K562 (cell line): ENCODE results near the gene PSMD9. TPM values are rescaled to one million over a fixed set of nuclear protein-coding genes. Genes with fewer than 3 reads are reported as not detected.

Source experiments
- CBX3 ChIP-seq, 2 experiments: IDR thresholded peaks; 1 replicate in 1 of 2; 2 replicates in 1 of 2; pipeline ENCODE4 v1.6.1; 2012; ENCODE audit warnings: inconsistent platforms in 2 of 2, low read length in 2 of 2, borderline replicate concordance in 1 of 2, control low read depth in 1 of 2
- COPS2 ChIP-seq: fragments of 450-650 bp; conservative IDR thresholded peaks from 2 replicates; pipeline ENCODE4 v1.6.1; 2016; ENCODE audit warnings: mild to moderate bottlenecking, moderate library complexity
- ESRRB ChIP-seq: fragments of 250-450 bp; sonication (Bioruptor Pico); IDR thresholded peaks from 2 replicates; pipeline ENCODE4 v1.5.0; 2020; ENCODE audit warnings: mild to moderate bottlenecking, moderate library complexity, borderline replicate concordance
- FOXP1 ChIP-seq: sonication (generic); formaldehyde crosslinking; IDR thresholded peaks from 2 replicates; pipeline ENCODE4 v1.8.0; 2022; ENCODE audit warnings: mild to moderate bottlenecking, missing genetic modification reagents
- GABPB2 ChIP-seq: fragments of 250-450 bp; sonication (Bioruptor Pico); conservative IDR thresholded peaks from 2 replicates; pipeline ENCODE4 v1.5.1; 2021; ENCODE audit warnings: mild to moderate bottlenecking
- HMGN3 ChIP-seq: IDR thresholded peaks from 2 replicates; pipeline ENCODE4 v1.6.1; 2011; ENCODE audit warnings: borderline replicate concordance, low read depth, mild to moderate bottlenecking, mixed read lengths, low read length; ENCODE audit not compliant: insufficient read length; ENCODE audit errors: extremely low read depth
- MTA3 ChIP-seq: fragments of 450-650 bp; formaldehyde crosslinking; IDR thresholded peaks from 2 replicates; pipeline ENCODE4 v1.6.1; 2017; ENCODE audit warnings: mild to moderate bottlenecking, borderline replicate concordance
- MYNN ChIP-seq, 2 experiments: sonication (generic); formaldehyde crosslinking in 1 of 2; IDR thresholded peaks; 2 replicates each; pipeline versions ENCODE4 v1.5.0 to v1.6.1; 2016 to 2020; ENCODE audit warnings: antibody characterized with exemption in 1 of 2, missing genetic modification reagents in 1 of 2
- NUFIP1 ChIP-seq: fragments of 450-650 bp; IDR thresholded peaks from 2 replicates; pipeline ENCODE4 v1.6.1; 2018; ENCODE audit not compliant: partially characterized antibody
- SNRNP70 ChIP-seq: fragments of 200-400 bp; formaldehyde crosslinking; optimal IDR thresholded peaks from 2 replicates; pipeline ENCODE3; 2017; ENCODE audit warnings: low read depth, low read length
- SP1 ChIP-seq: sonication (generic); formaldehyde crosslinking; IDR thresholded peaks from 2 replicates; pipeline ENCODE4 v1.8.1; 2022; ENCODE audit warnings: mild to moderate bottlenecking, missing genetic modification reagents
- TEAD2 ChIP-seq: fragments of 450-650 bp; IDR thresholded peaks from 2 replicates; pipeline ENCODE4 v1.6.1; 2016; ENCODE audit warnings: missing genetic modification characterization, control low read depth, missing compliant biosample characterization
- XRCC3 ChIP-seq: fragments of 450-650 bp; IDR thresholded peaks from 2 replicates; pipeline ENCODE4 v1.6.1; 2017; ENCODE audit warnings: mild to moderate bottlenecking, moderate library complexity
- ZBTB17 ChIP-seq: fragments of 450-650 bp; formaldehyde crosslinking; IDR thresholded peaks from 2 replicates; pipeline ENCODE4 v1.4.0; 2020; ENCODE audit warnings: mild to moderate bottlenecking
- ZBTB7A ChIP-seq: IDR thresholded peaks from 2 replicates; pipeline ENCODE4 v1.6.1; 2011; ENCODE audit warnings: low read depth, mild to moderate bottlenecking, low read length, moderate library complexity, borderline replicate concordance; ENCODE audit not compliant: control insufficient read depth
- ZNF79 ChIP-seq: fragments of 250-450 bp; sonication (Bioruptor Pico); IDR thresholded peaks from 2 replicates; pipeline ENCODE4 v1.4.0; 2020; ENCODE audit warnings: low read depth, mild to moderate bottlenecking, moderate library complexity
- polyA plus RNA-seq, 8 experiments: library from polyadenylated mRNA; depleted of rRNA in 4 of 8; stranded (reverse) in 5 of 8; unstranded in 3 of 8; fragments of >200 nt; fragmentation: Nextera tagmentation in 2 of 8; fragmentation: Illumina TruSeq in 1 of 8; extraction: Ambion mirVana in 2 of 8; extraction: Trizol in 1 of 8; gene quantifications; 2 replicates each; pipeline versions ENCODE4 v1.2.1 to v1.2.3, GENCODE V29; 2011 to 2014; ENCODE audit warnings: inconsistent platforms in 1 of 8, missing spikeins in 1 of 8
- total RNA-seq, 7 experiments: library from RNA; depleted of rRNA in 6 of 7; stranded (reverse); fragments of >200 nt in 6 of 7; fragmentation: Illumina TruSeq in 2 of 7; extraction: Trizol in 2 of 7; gene quantifications; 2 replicates each; pipeline versions ENCODE4 v1.2.1 to v1.2.3, GENCODE V29; 2011 to 2021; ENCODE audit warnings: low replicate concordance in 1 of 7
- TF ChIP-seq, protein P1 (sequence below): fragments of 450-650 bp; formaldehyde crosslinking; IDR thresholded peaks from 2 replicates; pipeline ENCODE4 v1.4.0; 2022; ENCODE audit warnings: mild to moderate bottlenecking, moderate library complexity
- TF ChIP-seq, protein P2 (sequence below): fragments of 450-650 bp; IDR thresholded peaks from 2 replicates; pipeline ENCODE4 v1.6.1; 2016; ENCODE audit warnings: low read depth, mild to moderate bottlenecking, moderate library complexity
- TF ChIP-seq, protein P3 (sequence below): fragments of 200-800 bp; sonication (Bioruptor generic); IDR thresholded peaks from 2 replicates; pipeline ENCODE4 v1.6.1; 2016; ENCODE audit warnings: missing genetic modification characterization, missing compliant biosample characterization

Gene PSMD9
- total and polyA plus RNA-seq, 9 of the 15 experiments (the other 6 are each of a cell fraction or from before 2014, with no cell fraction given), result 12.2 to 143 (median 61.3) TPM

DNA sequence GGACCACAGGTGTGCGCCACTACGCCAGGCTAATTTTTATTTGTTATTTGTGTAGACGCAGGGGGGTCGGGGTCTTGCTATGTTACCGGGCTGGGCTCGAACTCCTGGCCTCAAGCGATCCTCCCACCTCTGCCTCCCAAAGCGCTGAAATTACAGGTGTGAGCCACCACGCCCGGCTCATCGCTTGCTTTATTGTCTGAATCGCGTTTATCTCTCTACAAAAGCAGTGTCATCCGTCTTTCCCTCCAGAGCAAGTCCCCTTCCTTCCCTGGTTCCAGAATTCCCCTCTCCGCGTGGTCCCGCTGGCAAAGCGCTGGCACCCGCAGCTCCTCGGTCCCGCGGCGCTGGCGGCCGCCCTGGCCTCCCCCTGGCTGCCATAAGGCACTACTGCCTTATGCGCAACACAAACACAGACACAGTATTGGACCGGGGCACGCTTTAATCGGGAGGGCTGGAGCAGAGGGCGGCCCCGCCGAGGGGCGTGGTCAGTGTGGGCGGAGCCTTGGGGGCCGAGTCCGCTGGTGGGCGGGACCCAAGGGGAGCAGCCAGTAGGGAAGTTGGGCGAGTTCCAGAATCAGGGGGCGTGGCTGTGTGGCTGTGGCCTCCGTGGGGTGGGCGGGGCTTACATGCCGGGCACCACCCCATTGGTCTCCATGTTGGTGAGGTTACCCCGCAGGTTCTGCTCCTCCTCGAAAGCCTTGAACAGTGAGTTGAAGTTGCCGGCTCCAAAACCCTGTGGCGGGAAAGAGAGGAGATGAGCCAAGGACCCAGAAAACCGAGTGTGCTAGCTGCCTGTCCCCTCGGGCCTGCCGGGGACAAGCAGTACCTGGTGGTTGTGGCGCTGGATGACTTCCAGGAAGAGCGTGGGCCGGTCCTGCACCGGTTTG lies 49.2 kb upstream of the PSMD9 start (continued):
- TF ChIP-seq HMGN3 (peak; percentile 92), ZBTB17 (no peak), FOXP1 (peak; percentile 53; the same call in 1 of the 2 replicates), SNRNP70 (no peak), XRCC3 (no peak), MYNN (IDR thresholded peaks at IDR 0.05) (peak; percentile 69; the same call in 1 of the 2 replicates), MYNN (CRISPR knock-in tag; IDR thresholded peaks at IDR 0.05) (no peak), NUFIP1 (no peak), COPS2 (no peak), SP1 (CRISPR knock-in tag) (peak; percentile 95), ZNF79 (CRISPR knock-in tag) (no peak), ESRRB (CRISPR knock-in tag) (no peak), ZBTB7A (peak; percentile 47; the same call in 1 of the 2 replicates), GABPB2 (CRISPR knock-in tag) (no peak), MTA3 (peak; percentile 62; the same call in 1 of the 2 replicates), TEAD2 (tag) (no peak), CBX3 (IDR thresholded peaks at IDR 0.05; ENCODE audit: borderline replicate concordance in 1 of 2, low read length in 2 of 2) (peak in 1 of 2 experiments; percentile 51; a peak in 1 of 3 replicates)
- TF ChIP-seq, protein P1, sequence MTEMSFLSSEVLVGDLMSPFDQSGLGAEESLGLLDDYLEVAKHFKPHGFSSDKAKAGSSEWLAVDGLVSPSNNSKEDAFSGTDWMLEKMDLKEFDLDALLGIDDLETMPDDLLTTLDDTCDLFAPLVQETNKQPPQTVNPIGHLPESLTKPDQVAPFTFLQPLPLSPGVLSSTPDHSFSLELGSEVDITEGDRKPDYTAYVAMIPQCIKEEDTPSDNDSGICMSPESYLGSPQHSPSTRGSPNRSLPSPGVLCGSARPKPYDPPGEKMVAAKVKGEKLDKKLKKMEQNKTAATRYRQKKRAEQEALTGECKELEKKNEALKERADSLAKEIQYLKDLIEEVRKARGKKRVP, result no peak
- TF ChIP-seq, protein P2, sequence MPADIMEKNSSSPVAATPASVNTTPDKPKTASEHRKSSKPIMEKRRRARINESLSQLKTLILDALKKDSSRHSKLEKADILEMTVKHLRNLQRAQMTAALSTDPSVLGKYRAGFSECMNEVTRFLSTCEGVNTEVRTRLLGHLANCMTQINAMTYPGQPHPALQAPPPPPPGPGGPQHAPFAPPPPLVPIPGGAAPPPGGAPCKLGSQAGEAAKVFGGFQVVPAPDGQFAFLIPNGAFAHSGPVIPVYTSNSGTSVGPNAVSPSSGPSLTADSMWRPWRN, result peak; percentile 15; the same call in 1 of the 2 replicates
- TF ChIP-seq, protein P3, sequence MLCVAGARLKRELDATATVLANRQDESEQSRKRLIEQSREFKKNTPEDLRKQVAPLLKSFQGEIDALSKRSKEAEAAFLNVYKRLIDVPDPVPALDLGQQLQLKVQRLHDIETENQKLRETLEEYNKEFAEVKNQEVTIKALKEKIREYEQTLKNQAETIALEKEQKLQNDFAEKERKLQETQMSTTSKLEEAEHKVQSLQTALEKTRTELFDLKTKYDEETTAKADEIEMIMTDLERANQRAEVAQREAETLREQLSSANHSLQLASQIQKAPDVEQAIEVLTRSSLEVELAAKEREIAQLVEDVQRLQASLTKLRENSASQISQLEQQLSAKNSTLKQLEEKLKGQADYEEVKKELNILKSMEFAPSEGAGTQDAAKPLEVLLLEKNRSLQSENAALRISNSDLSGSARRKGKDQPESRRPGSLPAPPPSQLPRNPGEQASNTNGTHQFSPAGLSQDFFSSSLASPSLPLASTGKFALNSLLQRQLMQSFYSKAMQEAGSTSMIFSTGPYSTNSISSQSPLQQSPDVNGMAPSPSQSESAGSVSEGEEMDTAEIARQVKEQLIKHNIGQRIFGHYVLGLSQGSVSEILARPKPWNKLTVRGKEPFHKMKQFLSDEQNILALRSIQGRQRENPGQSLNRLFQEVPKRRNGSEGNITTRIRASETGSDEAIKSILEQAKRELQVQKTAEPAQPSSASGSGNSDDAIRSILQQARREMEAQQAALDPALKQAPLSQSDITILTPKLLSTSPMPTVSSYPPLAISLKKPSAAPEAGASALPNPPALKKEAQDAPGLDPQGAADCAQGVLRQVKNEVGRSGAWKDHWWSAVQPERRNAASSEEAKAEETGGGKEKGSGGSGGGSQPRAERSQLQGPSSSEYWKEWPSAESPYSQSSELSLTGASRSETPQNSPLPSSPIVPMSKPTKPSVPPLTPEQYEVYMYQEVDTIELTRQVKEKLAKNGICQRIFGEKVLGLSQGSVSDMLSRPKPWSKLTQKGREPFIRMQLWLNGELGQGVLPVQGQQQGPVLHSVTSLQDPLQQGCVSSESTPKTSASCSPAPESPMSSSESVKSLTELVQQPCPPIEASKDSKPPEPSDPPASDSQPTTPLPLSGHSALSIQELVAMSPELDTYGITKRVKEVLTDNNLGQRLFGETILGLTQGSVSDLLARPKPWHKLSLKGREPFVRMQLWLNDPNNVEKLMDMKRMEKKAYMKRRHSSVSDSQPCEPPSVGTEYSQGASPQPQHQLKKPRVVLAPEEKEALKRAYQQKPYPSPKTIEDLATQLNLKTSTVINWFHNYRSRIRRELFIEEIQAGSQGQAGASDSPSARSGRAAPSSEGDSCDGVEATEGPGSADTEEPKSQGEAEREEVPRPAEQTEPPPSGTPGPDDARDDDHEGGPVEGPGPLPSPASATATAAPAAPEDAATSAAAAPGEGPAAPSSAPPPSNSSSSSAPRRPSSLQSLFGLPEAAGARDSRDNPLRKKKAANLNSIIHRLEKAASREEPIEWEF (CRISPR knock-in tag), result no peak
